GM18526 (cell line): Measurements from ENCODE around the gene NFIC.

Experiments
- POLR2A ChIP-seq: IDR thresholded peaks from 3 replicates; pipeline ENCODE4 v1.6.1; 2011; ENCODE audit not compliant: insufficient read length; ENCODE audit errors: extremely low read depth

The NFIC gene

DNA sequence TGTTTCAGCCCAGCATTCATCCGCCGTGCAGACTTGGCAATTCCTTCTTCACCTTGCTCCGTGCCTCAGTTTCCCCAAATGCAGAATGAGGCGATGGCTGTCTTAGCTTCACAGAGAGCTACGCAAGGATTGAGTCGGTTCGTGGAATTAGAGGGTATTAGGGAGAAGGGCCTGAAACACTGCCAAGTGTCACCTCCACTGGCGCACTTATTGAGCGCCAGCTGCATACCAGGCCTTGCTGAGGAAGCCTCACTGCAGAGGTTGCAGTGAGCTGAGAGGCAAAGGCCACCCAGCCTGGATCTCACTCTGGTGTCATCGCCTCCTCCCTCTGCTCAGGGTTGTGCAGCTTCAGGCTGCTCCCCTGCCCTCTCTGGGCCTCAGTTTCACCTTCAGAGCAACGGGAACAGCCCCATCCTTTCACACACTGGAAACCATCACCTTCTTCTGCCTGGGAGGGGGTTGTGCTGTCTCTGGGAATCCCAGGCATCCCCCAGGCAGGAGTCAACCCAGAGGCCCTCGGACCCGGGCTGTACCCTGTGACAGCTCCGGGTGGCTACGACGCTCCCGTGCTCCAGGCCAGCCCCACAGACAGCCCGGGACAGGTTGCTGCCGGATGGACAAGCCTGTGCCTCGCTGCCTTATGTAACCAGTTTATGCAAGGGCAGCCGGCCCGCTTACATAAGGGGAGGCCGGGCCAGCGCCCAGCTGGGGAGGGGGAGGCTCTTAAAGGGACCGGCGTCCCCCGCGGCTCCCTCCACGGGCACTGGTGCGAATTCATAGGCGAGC is 31.9 kb downstream of the NFIC start:
- TF ChIP-seq POLR2A = no peak

DNA sequence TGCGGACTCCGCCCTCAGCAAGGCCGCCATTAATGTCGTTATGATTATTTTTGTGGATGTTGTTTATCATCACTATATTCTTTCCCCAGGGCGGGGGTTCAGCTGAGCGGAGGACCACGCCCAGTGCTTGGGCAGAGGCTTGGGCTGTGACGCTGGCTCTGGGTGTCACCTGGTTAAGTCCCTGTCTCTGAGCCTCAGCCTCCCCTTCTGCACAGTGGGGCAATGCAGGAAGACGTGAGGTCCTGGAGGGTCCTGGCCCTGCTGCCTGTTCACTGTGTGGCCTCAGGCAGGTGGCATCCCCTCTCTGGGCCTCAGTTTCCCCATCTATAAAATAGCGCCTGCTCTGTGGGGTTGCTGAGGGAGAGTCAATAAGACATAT is 32.5 kb downstream of the NFIC start:
- TF ChIP-seq POLR2A = no peak

DNA sequence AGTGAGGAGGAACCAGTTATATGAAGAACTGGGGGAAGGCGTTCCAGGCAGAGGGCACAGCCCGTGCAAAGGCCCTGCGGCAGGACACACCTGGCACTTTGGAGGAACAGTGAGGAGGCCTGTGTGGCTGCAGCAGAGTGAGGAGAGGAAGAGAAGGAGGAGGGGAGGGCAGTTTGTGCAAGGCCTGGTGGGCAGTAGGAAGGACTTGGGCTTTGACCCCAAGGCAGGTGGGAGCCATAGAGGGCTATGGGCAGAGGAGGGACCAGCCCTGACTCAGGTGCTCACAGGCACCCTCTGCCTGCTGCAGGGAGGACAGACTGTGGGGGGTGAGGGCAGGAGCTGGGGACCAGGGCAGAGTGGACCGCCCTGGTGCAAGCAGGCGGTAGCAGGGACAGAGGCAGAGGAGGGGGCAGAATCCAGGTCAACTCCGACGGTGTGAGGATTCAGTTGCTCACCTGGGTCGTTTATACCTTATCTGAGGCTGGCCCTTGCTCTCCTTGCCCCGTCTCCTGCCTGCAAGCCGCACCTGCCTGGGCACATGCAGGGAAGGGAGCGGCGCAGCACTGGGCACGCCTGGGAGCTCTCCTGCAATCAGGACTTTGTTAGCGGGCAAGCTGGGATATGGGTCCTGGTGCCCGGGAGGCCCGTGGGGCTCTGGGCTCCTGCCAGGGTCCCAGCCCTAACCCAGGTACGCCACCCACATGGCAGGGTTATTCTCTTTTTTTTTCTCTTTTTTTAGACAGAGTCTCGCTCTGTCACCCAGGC is 34.8 kb downstream of the NFIC start:
- no peak for TF ChIP-seq POLR2A

DNA sequence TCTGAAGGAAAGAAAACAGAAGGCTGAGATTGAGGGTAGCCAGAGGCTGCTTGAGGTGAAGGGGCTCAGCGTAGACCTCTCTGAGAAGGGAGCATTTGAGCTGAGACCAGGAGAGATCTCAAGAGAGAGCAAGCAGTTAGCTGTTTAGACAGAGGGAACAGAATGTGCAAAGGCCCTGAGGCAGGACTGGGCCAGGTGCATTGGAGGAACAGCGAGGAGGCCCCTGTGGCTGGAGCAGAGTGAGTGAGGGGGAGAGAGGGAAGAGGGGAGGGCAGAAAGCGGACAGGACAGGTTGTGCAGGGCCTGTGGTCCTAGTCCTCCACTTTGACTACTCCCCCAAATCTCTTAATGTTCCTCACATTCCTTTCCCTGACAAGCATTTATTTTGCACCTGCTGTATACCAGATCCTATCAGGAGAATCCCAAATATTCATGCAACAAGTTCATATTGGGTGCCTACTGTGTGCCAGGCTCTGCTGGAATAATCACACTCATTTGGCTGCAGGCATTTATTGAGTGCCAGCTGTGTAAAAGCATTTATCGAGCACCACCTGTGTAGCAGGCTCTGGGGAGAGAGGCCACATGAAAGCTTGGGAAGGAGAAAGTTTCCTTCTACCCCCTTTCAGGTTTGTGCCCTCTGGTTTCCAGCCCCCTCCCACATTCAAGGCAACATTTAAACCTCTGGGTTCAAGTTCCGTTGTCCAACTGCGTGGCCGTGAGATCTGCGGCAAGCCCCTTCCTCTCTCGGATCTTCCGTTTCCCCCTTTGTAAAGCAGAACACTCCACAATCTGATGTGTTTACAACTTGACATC is 36.5 kb downstream of the NFIC start:
- TF ChIP-seq POLR2A = no peak

DNA sequence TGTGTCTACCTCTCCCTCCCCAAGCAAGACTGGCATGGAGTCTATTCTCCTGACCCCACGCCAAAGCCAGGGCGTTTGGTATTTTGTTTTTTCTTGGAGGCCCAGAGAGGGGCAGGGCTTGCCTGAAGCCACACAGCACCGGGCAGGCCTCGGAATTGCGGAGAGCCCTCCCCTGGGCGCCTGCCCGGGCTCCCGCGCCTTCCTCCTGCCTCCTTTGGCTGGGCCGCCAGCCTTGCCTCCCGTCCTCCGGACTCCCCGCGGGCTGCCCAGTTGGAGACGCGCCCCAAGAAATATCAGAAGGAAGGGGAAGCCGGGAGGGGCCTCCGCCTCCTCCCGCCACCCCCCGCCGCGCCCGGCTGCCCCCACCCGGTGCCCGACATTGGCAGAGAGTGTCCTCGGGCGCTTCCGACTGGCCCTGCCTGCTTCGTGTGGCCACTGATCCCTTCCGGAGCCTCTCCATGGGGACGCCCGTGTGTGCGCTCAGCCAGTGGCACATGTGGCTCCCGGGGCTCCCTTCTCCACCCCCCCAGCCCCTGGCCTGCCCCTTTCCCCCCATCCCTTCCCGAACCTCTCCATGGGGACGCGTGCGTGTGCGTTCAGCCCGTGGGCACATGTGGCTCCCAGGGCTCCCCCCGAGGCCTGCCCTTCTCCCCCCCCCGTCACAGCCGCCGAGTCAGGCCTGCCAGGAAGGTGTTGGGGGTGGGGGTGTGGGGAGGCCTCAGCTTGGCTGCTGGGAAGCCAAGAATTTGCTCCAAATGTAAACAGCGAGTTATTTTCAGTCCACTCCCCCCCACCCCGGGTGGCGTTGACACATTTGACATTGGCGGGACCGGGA is 37.3 kb downstream of the NFIC start:
- TF ChIP-seq POLR2A = no peak

DNA sequence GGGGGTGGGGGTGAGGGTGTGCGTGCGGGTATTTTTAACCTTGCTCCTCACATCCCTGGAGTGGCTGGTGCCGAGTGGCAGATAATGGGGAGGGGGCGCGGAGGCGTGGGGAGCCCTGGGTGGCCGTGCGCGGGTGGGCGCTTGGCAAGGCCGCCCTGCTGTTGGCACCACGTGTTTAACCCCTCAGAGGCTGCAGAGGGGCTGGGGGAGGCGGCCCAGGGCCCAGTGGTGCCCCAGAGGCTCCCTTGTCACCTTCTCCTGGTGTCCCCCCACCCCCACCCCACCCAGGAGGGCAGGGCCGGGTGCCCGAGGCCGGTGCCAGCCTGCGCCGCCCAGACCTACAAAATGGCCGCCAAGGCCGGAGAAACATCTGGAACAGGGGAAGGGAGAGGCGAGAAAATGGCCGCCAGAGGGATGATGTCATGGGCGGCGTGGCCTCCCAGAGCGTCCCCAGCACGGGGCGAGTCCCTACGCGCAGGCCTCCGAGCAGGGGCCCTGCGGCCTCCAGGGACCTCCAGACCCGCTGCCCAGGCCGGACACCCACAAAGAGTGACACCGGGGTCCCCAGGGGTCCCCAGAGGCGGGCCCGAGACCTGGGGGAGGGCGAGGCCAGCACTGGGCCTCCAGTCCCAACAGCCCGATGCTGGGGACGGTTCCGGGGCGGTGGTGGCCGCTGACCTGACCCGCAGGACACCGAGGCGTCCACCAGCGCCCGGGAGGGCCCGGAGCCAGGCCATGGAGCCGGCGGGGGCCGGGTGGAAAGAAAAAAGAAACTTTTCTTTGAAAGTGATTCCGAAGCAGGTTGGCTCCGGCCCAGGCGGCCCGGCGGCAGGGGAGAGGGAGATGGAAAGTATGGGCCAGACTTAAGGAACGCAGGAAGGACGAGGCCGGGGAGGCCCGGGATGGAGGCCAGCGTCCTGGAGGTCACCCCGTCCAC is 38.2 kb downstream of the NFIC start:
- TF ChIP-seq POLR2A = no peak

DNA sequence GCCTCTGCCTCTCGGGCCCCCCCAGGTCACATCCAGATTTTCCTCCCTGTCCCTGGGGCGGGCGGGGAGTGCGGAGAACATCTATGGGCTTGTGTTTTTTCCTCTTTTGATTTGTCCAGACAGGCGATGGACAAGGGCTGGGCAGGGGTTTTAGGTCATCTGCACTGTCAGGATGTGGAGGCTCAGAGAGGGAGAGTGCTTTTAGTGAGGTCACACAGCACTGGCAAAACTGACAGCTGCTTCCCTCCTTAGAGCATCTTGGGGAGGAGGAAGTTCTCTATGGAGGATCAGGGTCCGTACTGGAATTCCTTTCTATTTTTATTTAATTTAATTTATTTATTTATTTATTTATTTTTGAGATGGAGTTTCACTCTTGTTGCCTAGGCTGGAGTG is 38.9 kb downstream of the NFIC start:
- TF ChIP-seq POLR2A = no peak

DNA sequence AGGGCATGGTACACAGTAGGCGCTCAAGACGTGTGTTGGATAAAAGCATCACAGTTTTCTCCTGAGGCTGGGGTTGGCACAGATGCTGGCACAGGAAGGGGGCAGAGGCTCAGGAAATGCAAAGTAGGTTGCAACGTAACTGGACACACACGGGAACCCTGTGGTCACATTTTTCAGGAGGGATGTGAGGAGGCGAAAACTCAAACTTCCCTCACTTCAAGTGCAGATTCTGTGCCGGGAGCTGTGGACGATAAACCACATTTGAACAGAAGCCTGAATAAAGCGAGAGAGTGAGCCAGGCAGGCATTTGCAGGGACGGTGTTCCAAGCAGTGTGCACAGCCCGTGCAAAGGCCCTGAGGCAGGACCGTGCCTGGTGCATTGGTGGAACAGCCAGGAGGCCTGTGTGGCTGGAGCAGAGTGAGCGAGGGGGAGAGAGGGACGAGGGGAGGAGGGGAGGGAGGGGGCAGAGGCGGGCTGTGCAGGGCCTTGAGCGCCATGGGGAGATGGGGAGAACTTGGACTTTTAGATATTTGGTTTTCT is 40.3 kb downstream of the NFIC start:
- no peak for TF ChIP-seq POLR2A

DNA sequence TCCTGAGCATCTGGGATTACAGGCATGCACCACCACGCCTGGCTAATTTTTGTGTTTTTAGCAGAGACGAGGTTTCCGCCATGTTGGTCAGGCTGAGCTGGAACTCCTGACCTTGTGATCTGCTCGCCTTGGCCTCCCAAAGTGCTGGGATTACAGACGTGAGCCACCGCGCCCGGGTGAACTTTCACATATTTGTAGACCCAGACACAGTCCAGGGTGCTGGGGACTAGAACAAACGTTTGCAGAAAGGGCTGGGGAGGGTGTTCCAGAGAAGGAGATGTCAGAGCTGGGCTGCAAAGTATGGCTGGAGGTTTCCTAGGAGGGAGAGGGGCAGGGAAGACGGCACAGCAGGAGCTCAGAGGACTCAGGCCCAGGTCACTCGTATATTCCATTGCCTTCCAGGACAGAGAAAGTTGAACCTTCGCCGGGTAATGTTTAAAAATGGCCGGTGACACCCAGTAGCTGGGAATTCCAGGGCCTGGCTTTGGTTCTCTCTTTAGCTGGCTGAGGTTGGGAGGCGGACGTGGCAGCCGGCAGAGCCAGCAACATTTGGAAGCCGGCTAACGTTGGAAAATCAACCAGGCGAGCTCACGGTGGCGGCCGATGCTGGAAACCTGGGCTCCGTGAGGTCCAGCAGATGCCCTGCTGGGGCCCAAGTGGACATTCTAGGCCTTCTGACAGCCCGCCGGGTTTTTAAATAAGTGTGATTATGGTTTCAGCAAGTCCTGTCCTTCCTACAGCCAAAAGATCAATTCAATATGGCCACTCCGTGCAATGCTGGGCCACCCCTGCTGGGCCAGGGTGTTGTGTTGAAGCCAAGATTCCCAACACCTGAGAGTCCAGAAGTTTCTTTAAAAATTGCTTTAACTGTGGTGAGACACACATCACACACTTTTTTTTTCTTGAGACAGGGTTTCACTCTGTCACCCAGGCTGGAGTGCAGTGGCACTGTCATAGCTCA is 41.5 kb downstream of the NFIC start:
- TF ChIP-seq POLR2A = no peak

DNA sequence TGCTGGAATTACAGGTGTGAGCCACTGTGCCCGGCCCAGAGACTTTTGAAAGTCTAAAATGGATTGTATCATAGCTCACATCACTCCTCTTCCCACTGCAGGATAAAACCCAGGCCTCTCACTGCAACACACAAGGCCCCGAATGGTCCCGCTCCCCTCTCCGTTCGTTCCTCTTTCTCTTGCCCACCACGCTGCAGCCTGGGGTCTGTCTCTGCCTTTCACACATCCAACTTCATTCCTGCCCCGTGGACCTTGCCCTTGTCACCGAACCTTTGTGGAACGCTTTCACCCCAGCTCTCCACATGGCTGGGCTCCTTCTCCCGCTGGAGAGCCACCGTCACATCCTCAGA is 42.6 kb downstream of the NFIC start:
- no peak for TF ChIP-seq POLR2A

DNA sequence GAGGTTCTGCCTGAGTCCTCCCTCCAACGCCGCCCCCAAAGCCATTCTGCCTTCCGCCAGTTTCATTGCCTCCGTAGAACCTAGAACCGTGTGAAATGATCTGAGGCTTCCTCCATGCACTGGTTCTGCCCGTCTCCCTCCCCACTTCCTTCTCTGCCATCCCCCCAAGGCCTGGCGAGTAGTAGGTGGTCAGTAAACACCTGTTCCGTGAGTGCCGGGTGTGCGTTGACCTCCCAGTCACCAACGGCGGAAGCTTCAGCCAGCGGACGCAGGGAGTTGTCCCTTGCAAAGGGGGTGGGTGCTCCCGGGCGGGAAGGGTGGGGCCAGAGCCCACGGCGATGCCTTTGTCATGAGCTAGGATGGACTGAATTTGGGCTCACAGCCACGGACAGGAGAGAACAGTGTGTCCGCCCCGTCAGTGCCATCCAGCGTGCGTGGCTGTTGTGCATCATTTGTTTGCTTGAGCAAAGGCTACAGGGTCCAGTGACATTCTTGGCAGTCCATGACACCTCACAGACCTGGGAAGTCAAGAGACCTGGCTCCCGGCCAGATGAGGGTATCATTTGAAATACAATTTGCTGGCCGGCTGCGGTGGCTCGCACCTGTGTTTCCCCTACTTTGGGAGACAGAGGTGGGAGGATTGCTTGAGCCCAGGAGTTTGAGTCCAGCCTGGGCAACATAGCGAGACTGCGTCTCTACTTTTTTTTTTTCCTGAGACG is 43.1 kb downstream of the NFIC start:
- TF ChIP-seq POLR2A = no peak

DNA sequence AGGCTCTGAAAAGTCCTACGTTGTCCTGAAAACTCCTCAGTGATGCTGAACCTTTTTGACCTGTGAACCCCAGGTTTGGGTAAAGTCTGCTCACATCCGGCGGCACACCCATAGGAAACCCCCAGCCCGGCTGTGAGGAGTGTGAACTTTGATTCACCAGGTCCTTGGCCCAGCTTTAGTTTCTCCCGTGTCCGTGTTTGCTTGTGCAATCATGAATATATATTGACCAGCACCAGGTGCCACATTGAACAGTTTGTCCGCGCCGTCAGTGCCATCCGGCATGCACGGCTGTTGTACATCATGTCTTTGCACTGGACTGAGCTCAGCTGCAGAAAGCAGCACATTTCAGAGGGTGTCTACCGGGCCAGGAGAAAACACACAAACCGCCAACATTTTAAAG is 45.3 kb downstream of the NFIC start:
- TF ChIP-seq POLR2A = no peak
